SH-SY5Y (cell line): ENCODE results near the gene NCF4.

Experiments used
- GATA2 ChIP-seq: IDR thresholded peaks from 2 replicates; pipeline ENCODE4 v1.6.1; 2011; ENCODE audit warnings: mild to moderate bottlenecking, low read depth, low read length
- GATA3 ChIP-seq: IDR thresholded peaks from 2 replicates; pipeline ENCODE4 v1.6.1; 2011; ENCODE audit warnings: low read depth, mild to moderate bottlenecking, low read length, moderate library complexity

DNA sequence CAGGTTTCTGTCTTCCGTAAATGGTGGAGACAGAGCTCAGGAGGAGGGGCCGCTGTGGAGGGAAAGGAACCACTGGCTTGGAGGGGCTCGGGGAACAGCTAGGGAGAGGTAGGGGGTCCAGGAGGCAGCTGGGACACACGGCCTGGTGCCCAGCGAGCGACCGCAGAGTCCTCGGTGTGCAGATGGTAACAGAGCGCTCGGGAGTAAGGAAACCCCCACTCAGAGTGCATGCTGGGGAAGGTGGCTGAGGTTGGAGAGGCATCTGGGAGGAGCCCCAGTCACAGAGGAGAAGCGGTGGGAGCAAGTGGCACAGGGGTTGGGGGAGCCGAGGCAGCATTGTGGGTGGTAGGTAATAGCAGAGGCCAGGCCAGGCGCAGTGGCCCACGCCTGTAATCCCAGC lies 10.8 kb upstream of the NCF4 start:
- no peak for TF ChIP-seq GATA3
- no peak for TF ChIP-seq GATA2
